Mucosa of descending colon (tissue), 3 donors: Measurements from ENCODE around the gene CXCL14. TPM values are rescaled to one million over a fixed set of nuclear protein-coding genes. Genes with fewer than 3 reads are reported as not detected.

Experiments used
- ATAC-seq: fragments of 200-7000 bp; cut with Tn5 transposase; one replicate; pipeline ENCODE4 v1.9.1; 2020; ENCODE audit warnings: mild to moderate bottlenecking, moderate library complexity
- DNase-seq, 3 donors: peaks; one replicate each; pipeline ENCODE4 v3.0.0-alpha.2; 2020
- H3K36me3 ChIP-seq: fragments of 200-600 bp; one replicate; pipeline ENCODE4 v1.8.0; 2021; ENCODE audit warnings: low read depth, mild to moderate bottlenecking
- H3K4me1 ChIP-seq: fragments of 200-600 bp; one replicate; pipeline ENCODE4 v1.8.0; 2021; ENCODE audit warnings: low read depth, mild to moderate bottlenecking
- H3K4me3 ChIP-seq: fragments of 200-600 bp; one replicate; pipeline ENCODE4 v1.8.0; 2021; ENCODE audit warnings: mild to moderate bottlenecking
- H3K9me3 ChIP-seq: fragments of 200-600 bp; one replicate; pipeline ENCODE4 v1.8.0; 2021; ENCODE audit warnings: mild to moderate bottlenecking
- intact Hi-C, 2 donors: fragments of 100-400 bp; cut with DNase I in 1 of 2; cut with micrococcal nuclease in 1 of 2; formaldehyde crosslinking; loops; one replicate each; pipeline versions ENCODE4 v1.11.0 to v1.11.1; 2022; cut with DNase I, micrococcal nuclease
- total RNA-seq, 3 donors: library from RNA; stranded (reverse); fragmentation: NEBNext Ultra II Directional in 2 of 3; extraction: Animal tissue kit (Norgen Biotek cat#: 25700) in 2 of 3; gene quantifications; one replicate each; pipeline versions ENCODE4 v1.2.1 to v1.2.4, GENCODE V29; 2021 to 2023
- TF ChIP-seq, protein P1 (sequence below): fragments of 200-600 bp; IDR thresholded peaks from one replicate; pipeline ENCODE4 v1.8.0; 2022; ENCODE audit warnings: antibody characterized with exemption, mild to moderate bottlenecking
- donor health status: DM: no; HTN: no; CAD: no; lungs with moderate emphysema.
- donor health status: DM: no; HTN: no; CAD: no.
- donor health status: DM: no; HTN: yes; CAD: no.

CXCL14 gene
- total RNA-seq, 3 donors from 2014 or later = 16.7 to 61.6 (median 24.2) TPM

DNA sequence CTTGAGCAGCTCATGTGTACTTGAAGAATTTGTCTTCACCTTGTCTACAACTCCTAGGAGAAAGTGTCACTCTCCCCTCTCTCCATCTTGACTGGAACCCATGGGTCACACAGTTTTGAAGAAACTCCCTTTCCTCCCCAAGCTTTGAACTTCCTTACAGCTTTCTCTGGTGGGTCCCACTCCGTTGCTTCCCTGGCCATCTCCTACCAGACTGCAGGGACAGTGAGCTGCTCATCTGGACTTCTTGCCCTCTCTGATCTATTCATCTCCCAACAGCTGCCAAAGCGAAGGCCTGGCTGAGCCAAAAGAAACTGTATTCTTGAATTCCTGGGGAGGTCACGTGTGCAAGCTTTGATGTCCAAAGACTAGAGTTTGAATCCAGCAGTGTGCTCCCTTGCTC is 22.7 kb upstream of the CXCL14 start:
- DNase-seq (no peak), ATAC-seq (no peak)
- H3K4me3 ChIP-seq = no peak overlapping the region
- no peaks in the 10 kb centered on the region for H3K4me1 ChIP-seq
- intact Hi-C loops = no loop called here
- H3K36me3 ChIP-seq = no peaks in the 10 kb centered on the region
- H3K9me3 ChIP-seq = no peaks in the 10 kb centered on the region
- TF ChIP-seq, protein P1, sequence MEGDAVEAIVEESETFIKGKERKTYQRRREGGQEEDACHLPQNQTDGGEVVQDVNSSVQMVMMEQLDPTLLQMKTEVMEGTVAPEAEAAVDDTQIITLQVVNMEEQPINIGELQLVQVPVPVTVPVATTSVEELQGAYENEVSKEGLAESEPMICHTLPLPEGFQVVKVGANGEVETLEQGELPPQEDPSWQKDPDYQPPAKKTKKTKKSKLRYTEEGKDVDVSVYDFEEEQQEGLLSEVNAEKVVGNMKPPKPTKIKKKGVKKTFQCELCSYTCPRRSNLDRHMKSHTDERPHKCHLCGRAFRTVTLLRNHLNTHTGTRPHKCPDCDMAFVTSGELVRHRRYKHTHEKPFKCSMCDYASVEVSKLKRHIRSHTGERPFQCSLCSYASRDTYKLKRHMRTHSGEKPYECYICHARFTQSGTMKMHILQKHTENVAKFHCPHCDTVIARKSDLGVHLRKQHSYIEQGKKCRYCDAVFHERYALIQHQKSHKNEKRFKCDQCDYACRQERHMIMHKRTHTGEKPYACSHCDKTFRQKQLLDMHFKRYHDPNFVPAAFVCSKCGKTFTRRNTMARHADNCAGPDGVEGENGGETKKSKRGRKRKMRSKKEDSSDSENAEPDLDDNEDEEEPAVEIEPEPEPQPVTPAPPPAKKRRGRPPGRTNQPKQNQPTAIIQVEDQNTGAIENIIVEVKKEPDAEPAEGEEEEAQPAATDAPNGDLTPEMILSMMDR = no peak

DNA sequence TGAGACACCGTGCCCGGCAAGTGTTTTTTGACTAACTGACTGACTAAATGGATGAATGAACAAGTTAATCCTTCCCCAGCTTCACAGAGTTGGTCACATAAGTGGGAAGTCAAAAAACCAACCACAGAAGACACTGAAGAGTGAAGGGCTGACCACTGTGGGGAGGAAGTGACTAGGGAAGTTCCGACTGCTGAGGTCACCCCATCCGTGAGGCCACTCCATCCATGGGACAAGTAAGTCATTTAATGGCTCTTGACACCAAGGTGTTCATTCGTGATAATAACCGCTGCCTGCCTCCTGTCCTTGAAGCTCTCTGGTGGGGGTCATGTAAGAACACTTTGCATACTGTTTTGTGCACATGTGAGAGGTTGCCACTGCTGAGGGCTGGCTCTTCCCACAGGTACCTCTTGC is 22.2 kb upstream of the CXCL14 start:
- intact Hi-C loops = no loop called here
- H3K4me3 ChIP-seq = no peak overlapping the region

DNA sequence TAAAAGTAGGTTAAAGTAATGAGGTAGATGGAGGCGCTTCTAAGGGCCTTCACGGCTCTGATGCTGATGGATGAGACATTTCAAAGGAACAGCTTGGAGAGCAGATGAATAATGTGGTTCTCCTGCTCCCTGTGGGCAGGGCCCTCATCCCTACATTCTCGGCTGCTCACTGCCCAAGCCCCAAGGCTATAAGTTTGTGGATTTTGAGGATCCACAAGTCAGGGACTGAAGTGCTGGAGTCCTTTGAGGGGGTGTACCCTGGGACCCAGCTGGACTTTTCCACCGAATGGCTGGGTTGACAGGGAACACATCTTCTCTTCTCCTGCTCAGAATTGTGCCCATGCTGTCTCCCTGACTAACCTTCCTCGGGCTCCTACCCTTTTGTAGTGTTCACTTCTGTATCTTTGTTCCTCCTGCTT is 21.4 kb upstream of the CXCL14 start:
- Histone ChIP-seq H3K9me3 (no peaks in the 10 kb centered on the region), H3K4me3 (no peak overlapping the region), H3K4me1 (no peaks in the 10 kb centered on the region), H3K36me3 (no peaks in the 10 kb centered on the region)
- DNase-seq = no peak
- intact Hi-C loops = no loop called here
- TF ChIP-seq, protein P1 = no peak
- no peak for ATAC-seq

More for the DNA sequence above, 22.2 kb upstream of the CXCL14 start:
- no peak for DNase-seq
- ATAC-seq = no peak
- no peaks in the 10 kb centered on the region for H3K9me3 ChIP-seq
- TF ChIP-seq, protein P1 = no peak
- no peaks in the 10 kb centered on the region for H3K4me1 ChIP-seq
- no peaks in the 10 kb centered on the region for H3K36me3 ChIP-seq

DNA sequence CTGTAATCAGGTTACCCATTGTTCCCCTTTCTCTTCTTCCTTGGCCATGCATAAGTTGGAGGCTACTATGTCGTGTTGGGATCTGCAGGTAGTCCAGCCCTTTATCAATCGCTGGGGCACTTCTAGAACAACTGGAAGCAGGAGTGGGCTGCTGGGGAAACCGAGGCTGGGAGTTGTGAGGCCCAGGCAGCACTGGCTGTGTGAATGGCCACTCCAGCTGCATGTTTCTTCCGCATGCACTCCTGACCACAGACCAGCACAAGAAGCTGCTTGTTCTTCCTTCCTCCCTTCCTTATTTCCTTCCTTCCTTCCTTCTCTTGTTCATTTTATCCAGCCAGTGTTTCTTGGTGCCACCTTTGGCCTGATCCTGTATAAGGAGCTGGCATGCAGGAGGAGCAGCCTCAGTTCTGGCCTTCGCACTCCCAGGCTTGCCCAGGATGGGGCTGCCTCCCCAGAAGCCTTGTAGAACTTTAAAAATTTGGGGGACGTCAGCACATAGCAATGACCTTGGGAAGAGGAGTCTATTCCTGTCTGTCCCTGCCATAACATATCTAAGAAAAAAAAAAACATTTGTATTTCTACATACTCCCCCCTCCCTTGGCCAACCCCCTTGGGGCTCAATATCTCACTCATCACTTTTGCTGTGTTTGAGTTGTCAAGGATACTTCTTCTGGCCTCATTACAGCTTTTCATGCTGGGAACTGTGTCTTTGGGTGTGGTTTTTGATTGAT is 20.8 kb upstream of the CXCL14 start:
- no peaks in the 10 kb centered on the region for H3K36me3 ChIP-seq
- no peak overlapping the region for H3K4me3 ChIP-seq
- no peak for ATAC-seq
- H3K4me1 ChIP-seq = no peaks in the 10 kb centered on the region
- TF ChIP-seq, protein P1 = no peak
- intact Hi-C loops = no loop called here
- H3K9me3 ChIP-seq = no peaks in the 10 kb centered on the region
- DNase-seq = no peak

DNA sequence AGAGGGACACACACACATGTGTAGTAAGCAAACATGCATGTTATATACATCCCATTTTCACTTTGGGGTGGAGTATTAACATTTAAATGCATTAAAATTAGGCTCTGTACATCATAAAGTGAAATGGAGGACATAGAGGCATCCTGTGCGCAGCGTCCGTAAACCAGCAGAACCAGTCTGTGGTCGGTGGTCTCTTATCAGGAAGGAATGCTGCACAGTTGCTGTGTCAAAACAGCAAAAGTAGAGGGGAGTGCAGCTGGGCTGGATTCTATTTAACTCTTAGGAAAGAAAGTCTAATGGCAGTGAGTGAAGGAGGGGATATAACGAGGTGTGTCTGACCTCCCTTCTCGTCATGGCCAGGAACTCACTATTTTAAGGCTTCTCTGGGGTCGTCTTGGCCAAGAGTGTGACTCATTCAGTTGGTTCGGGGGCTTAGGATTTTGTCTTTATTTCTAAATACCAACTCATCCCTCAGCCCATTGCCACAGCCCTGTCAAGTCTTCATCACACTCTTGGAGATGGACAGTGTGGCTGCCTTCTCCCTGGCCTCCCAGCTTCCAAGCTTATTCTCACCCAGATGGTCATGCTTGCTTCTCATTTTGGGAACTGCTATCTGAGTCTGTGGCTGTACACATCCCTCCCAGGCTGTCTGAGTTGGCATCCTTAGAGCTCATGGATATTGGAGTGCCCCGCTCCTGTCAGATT is 20.1 kb upstream of the CXCL14 start:
- DNase-seq (no peak), ATAC-seq (no peak)
- Histone ChIP-seq H3K9me3 (no peaks in the 10 kb centered on the region), H3K4me3 (no peak overlapping the region), H3K36me3 (no peaks in the 10 kb centered on the region), H3K4me1 (no peaks in the 10 kb centered on the region)
- intact Hi-C loops = no loop called here
- TF ChIP-seq, protein P1 = no peak
